NCI-H1417 (cell line): ENCODE results near the gene COL5A1.

Experiments used
- DNase-seq, 3 experiments: peaks; one replicate each; lab custom pipeline; 2025; lab: John Stamatoyannopoulos, UW

The COL5A1 gene

DNA sequence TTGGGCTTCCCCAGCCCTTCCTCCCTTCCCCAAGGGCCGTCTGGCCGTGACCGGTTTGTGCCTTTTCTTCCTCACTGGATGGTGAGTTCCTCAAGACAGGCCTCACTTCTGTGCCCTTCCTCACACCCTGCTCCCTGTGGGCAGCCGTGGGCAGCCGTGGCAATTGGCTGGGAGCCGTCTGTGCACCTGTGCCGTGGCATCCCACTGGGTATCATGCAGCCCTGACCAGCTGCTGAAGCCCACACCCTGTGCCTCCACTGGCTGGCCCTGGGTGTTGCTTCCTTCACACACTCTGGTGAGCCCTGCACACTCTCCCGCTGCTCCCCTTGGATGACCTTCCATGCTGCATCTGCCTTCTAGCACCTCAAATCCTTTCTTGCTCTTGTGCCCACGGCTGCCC, 100.2 kb downstream of the COL5A1 start:
- DNase-seq: no peak

DNA sequence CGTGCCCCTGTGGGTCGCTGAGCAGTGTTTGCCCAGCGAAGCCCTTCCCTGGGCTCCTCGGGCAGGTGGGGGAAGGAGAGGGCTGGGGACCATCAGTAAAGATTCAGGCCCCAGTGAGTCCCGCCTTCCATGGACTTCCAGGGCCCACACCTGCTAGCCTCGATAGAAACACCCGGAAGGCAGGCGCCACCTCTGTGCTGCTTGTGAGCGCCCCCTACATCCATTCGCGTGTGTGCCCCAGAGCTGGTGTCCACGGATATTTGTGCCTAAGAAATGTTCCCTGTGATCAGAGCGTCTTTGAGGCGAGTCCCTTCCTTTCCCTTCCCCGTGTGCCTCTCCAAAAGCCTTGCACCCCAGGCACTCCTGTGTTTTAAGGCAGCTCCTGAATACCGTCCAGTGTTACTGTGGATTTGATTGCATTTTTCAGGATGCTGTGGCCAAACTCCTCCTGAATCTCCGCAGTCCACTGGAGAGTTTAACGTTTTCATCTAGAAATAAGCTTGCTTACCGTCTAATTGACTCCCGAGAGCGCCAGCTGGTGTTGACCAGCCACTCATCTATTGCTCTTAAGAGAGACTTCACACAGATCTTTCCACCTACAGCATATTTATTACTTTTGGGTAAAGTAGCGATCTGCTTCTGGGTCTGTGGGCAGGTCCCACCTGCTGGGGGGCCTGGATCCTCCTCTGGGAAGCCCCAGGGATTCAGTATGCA, 101.4 kb downstream of the COL5A1 start:
- DNase-seq: no peak

DNA sequence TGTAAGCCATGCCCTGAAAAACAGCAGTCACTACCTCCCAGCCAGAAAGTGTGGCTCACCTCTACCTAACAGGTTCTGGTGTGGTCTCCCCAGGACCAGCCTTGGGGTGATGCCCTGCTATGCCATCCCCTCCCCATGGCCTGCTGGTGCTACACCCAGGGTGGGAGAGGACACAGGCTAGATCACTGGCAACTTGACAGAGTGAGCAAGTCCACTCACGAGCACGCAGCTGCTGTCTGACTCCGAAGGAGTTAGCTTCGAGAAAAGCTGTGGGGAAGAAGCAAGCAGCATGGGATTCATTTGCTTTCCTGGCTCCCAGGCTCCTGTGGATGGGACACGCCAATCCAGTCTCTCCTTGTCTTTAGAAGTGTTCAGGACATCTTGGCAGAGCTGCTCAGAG, 102.2 kb downstream of the COL5A1 start:
- DNase-seq: no peak

DNA sequence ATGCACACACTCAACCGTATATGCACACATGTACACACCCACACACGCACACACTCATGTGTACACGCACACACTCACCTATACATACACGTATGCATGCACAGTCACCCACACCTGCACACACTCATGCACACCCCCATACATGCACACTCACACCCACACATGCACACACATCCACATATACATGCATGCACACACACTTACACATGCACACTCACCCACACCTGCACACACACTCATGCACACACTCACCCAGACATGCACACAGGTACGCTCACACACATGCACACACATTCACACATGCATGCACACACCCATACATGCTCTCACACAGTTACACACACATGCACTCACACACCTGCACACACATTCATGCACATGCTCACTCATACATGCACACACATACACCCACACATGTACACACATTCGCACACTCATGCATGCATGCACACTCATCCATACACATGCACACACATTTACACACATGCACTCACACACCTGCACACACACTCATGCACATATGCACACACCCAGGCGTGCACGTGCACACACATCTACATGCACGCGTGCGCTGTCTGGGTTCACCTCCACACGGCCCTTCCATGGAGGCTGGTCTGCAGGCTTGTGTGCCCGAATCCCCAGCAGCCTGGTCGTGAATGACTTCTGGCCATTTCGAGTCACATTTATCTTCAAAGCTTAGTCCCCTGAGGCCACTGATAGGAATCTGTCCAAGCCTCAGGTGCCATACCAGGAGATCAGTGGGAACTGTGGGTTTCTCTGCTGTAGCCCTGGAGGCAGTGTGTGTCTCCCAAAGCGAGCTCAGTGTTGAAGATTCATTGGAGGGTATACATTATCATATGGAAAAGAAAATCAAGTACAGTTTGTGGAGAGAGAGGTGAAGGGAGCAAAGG, 103.0 kb downstream of the COL5A1 start:
- DNase-seq: no peak

DNA sequence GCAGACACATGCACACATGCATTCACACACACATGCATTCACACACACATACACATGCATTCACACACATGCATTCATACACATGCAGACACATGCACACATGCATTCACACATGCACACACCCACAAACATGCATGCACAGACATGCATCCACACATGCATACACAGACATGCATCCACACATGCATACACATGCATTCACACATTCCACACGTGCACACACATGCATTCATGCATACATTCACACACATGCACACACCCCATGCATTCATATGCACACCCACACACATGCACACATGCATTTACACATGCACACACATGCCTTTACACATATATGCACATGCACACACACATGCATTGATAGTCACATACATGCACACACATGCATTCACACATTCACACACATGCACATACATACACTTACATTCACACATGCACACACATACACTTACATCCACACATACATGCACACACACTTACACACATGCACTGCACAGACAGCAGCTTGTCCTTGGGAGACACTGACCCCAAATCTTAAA, 106.4 kb downstream of the COL5A1 start:
- no peak for DNase-seq

DNA sequence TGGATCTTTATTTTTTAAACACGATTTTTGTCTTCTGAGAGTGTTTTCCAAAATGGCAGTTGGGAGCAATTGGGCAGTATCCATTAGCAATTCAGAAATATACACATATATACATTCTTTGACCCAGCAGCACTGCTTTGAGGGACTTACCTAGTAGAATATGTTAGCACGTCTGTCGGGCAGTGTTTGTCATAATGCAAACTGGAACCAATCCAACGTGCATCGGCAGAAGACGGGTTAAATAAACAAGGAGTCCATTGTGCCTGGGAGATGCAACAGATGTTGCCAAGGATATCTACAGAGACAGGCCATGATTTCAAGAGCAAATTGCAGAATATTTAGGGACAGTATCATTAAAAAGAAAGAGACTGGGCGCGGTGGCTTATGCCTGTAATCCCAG, 107.0 kb downstream of the COL5A1 start:
- peak in 1 of 3 experiments; percentile 8 for DNase-seq

DNA sequence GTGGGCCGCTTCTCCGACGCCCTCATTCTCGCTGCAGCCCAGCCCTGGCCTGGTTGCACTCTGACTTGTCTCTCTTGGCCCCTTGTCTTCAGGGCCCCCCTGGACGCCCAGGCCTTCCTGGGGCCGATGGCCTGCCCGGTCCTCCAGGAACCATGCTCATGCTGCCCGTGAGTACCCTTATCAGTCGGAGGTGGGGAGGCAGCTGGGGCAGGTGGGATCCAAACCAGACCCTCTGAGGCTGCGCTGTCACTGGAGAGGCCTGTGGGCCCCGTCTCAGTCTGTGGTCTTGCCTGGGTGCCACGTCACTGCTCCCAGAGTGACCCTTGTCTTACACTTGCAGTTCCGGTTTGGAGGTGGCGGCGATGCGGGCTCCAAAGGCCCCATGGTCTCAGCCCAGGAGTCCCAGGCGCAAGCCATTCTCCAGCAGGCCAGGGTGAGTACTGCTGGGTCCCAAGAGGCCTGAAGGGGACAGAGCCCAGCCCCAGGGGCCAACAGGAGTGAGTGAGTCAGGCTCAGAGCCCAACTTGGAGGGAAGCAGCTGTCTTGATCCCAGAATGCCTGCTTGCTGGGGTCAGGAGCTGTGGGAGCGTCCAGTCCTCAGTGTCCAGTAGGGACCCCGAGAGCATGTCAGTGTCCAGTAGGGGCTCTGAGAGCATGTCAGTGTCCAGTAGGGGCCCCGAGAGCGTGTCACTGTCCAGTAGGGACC, 109.0 kb downstream of the COL5A1 start:
- DNase-seq: no peak

DNA sequence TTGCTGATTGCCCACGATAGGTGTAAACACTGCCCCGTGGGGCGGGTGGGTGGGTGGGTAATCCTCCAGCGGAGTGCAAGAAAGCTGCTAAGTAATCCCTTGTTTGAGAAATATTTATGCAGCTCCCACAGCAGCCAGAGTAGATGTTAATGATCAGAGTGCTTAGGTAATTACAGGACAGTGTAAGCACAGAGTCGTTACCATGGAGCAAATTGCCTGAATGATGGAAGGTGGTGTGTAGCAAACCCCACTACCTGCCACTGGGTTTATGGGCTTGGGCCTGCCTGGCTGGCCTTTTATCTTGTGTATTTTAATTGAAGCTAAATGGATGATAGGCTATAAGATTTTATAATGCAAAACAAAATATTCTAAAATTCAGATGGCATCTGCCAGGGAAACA, 110.0 kb downstream of the COL5A1 start:
- DNase-seq: peak in 2 of 3 experiments; percentile 33 to 81

DNA sequence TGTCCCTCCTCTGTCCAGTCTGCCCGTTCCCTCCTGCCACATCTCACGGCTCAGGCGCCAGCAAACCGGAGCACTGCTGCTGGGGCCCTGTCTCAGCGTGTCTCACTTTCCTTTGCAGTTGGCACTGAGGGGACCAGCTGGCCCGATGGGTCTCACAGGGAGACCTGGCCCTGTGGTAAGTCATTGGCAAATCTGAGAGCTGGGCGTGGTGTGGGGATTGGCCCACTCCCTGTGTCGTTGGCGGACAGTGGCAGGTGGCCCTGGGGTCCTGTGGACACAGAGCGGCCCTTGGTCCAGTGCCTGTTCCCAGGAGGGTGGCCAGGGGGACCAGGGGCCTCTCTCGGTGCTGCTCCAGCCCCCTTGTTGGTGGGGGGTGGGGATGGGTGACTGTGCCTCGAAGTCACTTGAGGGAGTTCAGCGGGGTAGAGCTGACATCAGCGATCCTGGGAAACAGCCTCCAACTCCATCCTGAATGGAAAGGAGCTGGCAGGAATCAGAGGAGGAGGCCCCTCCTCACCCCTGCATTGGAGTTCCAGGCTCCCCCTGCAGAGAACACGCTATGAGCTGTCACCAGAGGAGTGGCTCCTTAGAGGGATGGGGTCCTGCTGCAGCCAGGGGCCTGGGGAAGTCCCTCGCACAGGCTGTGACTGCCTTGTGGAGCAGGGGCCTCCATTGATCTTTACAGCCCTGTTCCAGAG, 111.0 kb downstream of the COL5A1 start:
- DNase-seq: no peak

DNA sequence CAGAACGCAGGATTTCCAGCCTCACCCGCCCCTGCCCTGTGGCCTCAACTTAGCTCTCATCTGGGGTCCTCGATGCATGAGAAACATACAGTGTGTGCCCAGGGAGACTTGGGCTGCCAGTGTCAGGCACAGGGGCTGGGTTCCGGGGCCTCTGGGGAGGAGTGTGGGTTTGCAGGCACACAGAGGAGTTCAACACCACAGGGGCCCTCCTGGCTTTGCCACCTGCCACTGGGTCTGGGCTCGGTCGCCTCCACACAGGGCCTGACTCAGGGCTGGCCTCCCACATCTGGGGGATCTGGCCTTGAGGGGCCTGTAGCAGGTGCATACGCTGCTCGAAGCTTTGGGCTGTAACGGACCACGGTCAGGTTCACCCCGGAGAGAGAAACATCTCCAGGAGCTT, 111.6 kb downstream of the COL5A1 start:
- DNase-seq: no peak

DNA sequence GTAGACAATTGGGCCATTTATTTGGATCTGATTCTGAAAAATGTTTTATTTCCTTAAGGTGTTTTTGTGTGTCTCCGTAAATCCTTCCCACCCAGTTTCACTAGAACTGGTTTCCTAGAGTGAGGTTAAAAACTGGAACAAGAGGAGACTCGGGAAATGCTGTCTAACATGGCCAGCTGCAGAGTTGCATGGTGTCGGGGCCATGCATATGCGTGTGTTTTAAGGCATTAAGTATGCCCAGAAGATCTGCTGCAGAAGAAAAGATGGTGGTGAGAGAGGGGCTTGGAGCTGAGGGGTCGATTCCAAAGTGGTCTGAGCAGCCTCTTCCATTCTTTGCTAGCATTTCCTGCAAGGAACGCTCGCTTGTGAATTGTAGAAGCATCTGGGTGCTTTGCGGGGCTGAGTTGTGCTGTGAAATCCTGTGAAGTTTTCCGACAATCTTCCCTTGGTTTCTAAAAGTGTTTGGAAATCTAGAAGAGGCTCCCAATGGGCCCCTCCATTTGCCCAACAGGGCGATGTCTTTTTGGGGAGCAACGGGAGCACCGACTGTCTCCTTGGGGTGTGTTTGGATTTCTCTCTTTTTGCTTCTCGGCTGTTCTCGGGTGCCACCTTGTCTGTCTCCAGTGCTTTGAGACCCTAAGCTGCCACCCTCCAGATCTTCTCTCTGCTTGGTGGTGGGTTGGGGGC, 113.8 kb downstream of the COL5A1 start:
- DNase-seq: no peak

DNA sequence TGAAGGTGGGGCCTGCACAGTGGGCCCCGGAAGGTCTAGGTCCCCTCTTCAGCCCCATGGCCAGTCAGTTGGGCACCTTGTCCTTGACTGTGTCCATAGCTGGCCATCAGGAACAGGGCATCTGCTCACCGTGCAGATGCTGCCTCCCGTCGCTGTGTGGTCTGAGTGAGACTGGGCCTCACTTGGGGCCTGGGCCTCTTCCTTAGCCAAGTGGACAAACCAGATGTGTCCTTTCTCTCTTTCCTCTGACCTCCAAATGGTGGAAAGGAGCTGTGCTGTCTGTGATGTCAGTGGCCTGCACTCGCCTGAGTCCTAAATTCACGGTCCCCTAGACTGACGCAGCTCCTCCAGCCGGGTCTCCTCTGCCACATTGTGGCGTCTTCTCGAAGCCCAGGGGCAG, 114.5 kb downstream of the COL5A1 start:
- no peak for DNase-seq

DNA sequence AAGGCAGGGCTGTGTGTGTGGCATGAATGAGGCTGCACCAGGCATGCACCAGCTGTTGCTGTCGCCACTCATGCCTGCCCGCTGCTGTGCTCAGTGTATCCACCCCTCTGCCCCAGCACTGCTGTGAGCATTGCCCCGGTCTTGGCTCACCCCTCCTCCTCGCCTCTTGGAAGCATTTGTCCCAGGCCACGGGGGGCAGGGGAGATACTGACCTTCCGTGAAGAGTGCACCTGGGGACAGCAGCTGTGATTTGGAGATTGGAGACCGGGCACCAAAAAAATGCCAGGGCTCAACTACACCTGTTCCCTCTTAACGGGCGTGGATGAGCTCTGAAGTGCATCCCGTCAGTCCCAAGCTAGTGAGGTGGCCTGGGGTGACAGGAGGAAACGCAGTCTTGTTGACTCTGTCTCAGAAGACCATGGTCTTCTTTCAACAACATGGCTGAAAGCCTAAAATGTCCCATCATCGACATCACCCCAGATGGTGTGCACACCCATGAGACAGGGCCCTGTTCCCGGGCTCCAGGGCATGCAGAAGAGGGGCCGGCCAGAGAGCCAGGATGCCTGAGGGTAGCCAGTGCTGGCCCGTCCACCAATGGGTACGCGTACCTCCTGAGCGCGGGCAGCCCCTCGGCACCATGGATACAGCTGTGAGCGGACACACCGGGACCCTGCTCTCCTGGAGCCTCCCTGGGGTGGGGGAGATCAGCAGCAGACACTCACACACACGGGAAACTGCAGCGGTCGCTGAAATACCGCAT, 115.8 kb downstream of the COL5A1 start:
- DNase-seq: no peak

DNA sequence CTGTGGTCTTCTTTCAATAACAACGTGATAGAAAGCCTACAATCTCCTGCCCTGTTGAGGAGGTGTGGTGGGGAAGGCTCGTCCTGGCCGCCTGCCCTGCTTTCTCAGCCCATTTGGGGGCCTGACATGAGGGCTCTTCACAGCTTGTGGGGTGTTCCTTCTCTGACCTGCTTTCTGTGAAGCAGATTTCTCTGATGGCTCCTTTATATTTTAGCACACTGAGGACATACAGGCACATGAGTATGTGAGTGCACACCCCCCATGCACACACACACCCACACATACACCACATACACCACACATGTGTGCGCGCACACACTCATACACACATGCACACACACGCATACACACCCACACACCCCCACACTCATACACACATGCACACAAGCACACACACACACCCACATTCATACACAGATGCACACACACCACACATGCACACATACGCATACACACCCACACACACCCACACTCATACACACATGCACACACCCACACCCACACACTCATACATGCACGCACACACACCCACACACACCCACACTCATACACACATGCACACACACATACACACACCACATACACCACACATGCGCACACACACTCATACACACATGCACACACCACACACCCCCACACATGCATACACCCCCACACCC, 117.5 kb downstream of the COL5A1 start:
- no peak for DNase-seq

DNA sequence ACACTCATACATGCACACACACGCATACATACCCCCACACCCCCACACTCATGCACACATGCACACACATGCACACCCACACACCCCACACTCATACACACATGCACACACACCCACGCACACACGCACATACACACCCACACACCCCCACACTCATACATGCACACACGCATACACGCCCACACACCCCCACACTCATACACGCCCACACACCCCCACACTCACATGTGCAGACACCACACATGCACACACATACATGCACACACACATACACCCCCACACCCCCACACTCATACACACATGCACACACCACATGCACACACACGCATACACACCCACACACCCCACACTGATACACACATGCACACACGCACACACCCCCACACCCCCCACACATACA, 118.3 kb downstream of the COL5A1 start:
- no peak for DNase-seq

DNA sequence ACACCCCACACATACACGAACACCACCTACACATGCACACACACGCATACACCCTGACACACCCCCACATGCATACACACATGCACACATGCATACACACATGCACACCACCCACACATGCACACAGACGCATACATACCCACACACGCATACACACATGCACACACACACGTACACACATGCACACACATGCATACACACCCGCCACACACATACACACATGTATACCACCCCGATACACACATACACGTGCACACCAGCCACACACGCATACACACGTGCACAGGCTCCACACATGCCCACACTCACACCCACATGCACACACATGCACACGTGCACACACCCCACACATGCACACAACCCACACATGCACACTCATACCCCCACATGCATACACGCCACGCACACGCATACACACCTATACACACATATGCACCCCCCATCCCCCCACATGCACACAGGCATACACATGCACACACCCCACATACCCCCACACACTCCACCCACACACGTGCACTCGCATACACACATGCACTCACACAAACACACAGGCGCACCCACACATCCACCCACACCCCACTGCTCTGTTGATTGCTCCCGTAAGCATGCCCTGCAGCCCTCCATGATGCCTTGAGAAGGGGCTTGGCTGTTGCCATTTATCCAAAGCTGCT, 119.3 kb downstream of the COL5A1 start:
- no peak for DNase-seq

DNA sequence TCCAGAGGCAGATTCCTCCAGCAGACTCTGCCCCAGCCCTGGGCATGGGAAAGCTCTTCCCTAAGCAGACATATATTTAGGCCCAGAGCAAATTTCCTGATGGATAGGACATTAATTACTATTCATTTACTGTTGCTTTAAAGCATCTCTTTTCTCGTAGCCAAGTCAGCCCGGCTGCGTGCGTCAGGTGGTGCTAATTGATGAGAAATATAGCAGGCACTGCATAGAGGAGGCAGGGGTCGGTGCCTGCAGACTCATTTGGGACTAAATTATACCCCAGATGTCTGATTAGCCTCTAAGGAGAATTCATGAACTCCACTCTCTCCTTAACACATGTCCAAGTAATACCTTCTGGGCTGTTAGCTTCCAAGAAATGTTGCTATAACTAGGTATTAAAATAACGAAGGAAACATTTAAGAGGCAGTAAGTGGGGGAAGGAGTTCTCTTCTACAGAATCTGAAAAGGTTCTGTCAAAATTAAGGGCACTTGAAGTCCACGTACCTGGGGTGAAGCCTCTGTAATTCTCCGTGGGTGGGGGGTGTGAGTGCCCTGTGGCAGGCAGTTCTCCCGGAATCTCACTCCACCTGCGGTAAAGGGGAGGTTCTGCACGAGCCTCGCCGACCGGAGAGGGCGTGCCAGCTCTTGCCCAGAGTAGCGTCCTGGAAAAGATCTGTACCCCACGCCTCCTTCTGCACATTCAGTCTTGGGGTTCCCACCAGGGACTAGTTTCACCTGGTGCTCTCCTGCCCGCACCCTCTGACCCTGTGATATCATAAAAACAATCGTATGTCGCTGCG, 123.1 kb downstream of the COL5A1 start:
- no peak for DNase-seq

DNA sequence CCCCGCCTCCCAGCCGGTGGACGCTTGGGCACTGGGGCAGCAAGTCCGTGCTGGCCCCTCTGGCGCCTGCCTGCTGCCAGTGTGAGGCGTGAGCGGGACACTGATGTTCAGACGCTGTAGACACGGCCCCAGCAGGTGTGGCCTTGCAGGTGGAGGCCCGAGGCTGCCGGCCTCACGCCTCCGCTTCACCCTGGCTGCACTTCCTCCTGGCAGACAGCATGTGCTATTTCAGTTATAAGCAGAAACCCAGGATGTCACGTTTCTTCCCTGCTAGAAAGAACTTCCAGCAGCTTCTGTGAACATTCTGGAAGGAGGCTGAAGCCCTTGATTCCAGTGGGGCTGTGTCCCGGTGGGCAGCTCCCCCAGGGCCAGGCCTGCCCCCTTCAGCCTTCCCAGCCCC, 124.2 kb downstream of the COL5A1 start:
- DNase-seq: no peak

DNA sequence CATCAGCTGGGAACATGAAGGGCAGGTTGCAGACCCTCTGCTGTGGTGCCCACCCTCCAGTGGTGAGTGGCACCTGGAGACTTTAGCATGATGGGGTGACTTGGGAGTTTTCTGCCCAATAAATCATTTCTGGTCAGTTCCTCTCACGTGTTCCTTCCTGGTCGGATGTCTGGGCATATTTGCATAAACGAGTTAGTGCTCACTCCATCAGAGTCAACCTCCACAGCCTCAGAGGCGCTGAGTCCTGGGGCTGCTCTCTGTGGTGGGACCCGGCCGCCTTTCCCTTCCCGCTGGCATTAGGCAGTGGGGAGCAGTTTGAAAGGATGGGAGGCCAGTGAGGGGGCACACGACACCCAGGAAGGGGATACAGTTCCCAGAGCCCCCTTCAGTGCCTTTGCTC, 125.0 kb downstream of the COL5A1 start:
- DNase-seq: no peak
